K562 (cell line): ENCODE data around the gene CTTNBP2. TPM values are rescaled to one million over a fixed set of nuclear protein-coding genes. Genes with fewer than 3 reads are reported as not detected.

Source experiments
- polyA plus RNA-seq, 8 experiments: library from polyadenylated mRNA; depleted of rRNA in 4 of 8; stranded (reverse) in 5 of 8; unstranded in 3 of 8; fragments of >200 nt; fragmentation: Nextera tagmentation in 2 of 8; fragmentation: Illumina TruSeq in 1 of 8; extraction: Ambion mirVana in 2 of 8; extraction: Trizol in 1 of 8; gene quantifications; 2 replicates each; pipeline versions ENCODE4 v1.2.1 to v1.2.3, GENCODE V29; 2011 to 2014; ENCODE audit warnings: inconsistent platforms in 1 of 8, missing spikeins in 1 of 8
- total RNA-seq, 7 experiments: library from RNA; depleted of rRNA in 6 of 7; stranded (reverse); fragments of >200 nt in 6 of 7; fragmentation: Illumina TruSeq in 2 of 7; extraction: Trizol in 2 of 7; gene quantifications; 2 replicates each; pipeline versions ENCODE4 v1.2.1 to v1.2.3, GENCODE V29; 2011 to 2021; ENCODE audit warnings: low replicate concordance in 1 of 7
- TF ChIP-seq, protein P1 (sequence below), 2 experiments: fragments of 450-650 bp; IDR thresholded peaks; 2 replicates each; pipeline ENCODE4 v1.6.1; 2016; ENCODE audit warnings: mild to moderate bottlenecking in 2 of 2, borderline replicate concordance in 1 of 2, low read depth in 1 of 2, moderate library complexity in 1 of 2
- TF ChIP-seq, protein P2 (sequence below): fragments of 250-450 bp; sonication (Bioruptor Pico); IDR thresholded peaks from 2 replicates; pipeline ENCODE4 v1.8.0; 2022; ENCODE audit warnings: moderate library complexity, mild to moderate bottlenecking, inconsistent platforms
- TF ChIP-seq, protein P3 (sequence below): fragments of 250-450 bp; sonication (Bioruptor Pico); IDR thresholded peaks from 2 replicates; pipeline ENCODE4 v1.4.0; 2020; ENCODE audit warnings: mild to moderate bottlenecking, moderate library complexity
- TF ChIP-seq, protein P4 (sequence below): fragments of 450-650 bp; IDR thresholded peaks from 2 replicates; pipeline ENCODE4 v1.6.1; 2018; ENCODE audit warnings: mild to moderate bottlenecking, low read depth; ENCODE audit not compliant: partially characterized antibody

The CTTNBP2 gene
- total and polyA plus RNA-seq, 9 of the 15 experiments (the other 6 are each of a cell fraction or from before 2014, with no cell fraction given): 0.05 TPM; not detected in 8

DNA sequence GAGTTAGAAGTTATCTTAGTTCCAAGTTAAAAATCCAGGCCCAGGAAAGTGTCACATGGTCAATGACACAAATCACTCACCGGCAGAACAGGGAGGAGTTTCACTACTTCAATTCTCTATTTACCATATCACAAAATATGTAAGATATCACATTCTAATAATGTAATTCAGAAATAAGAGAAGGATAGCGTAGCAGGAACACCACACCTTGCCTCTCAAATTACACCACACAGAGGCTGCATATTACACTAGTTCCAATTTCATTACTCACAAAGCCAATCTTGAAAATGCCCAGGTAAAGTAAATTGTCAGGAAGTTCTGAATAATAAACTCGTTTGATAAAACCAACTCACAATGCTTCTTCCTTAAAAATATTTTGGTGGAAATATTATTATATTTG lies 169.2 kb downstream of the CTTNBP2 start (continued):
- TF ChIP-seq, protein P1, sequence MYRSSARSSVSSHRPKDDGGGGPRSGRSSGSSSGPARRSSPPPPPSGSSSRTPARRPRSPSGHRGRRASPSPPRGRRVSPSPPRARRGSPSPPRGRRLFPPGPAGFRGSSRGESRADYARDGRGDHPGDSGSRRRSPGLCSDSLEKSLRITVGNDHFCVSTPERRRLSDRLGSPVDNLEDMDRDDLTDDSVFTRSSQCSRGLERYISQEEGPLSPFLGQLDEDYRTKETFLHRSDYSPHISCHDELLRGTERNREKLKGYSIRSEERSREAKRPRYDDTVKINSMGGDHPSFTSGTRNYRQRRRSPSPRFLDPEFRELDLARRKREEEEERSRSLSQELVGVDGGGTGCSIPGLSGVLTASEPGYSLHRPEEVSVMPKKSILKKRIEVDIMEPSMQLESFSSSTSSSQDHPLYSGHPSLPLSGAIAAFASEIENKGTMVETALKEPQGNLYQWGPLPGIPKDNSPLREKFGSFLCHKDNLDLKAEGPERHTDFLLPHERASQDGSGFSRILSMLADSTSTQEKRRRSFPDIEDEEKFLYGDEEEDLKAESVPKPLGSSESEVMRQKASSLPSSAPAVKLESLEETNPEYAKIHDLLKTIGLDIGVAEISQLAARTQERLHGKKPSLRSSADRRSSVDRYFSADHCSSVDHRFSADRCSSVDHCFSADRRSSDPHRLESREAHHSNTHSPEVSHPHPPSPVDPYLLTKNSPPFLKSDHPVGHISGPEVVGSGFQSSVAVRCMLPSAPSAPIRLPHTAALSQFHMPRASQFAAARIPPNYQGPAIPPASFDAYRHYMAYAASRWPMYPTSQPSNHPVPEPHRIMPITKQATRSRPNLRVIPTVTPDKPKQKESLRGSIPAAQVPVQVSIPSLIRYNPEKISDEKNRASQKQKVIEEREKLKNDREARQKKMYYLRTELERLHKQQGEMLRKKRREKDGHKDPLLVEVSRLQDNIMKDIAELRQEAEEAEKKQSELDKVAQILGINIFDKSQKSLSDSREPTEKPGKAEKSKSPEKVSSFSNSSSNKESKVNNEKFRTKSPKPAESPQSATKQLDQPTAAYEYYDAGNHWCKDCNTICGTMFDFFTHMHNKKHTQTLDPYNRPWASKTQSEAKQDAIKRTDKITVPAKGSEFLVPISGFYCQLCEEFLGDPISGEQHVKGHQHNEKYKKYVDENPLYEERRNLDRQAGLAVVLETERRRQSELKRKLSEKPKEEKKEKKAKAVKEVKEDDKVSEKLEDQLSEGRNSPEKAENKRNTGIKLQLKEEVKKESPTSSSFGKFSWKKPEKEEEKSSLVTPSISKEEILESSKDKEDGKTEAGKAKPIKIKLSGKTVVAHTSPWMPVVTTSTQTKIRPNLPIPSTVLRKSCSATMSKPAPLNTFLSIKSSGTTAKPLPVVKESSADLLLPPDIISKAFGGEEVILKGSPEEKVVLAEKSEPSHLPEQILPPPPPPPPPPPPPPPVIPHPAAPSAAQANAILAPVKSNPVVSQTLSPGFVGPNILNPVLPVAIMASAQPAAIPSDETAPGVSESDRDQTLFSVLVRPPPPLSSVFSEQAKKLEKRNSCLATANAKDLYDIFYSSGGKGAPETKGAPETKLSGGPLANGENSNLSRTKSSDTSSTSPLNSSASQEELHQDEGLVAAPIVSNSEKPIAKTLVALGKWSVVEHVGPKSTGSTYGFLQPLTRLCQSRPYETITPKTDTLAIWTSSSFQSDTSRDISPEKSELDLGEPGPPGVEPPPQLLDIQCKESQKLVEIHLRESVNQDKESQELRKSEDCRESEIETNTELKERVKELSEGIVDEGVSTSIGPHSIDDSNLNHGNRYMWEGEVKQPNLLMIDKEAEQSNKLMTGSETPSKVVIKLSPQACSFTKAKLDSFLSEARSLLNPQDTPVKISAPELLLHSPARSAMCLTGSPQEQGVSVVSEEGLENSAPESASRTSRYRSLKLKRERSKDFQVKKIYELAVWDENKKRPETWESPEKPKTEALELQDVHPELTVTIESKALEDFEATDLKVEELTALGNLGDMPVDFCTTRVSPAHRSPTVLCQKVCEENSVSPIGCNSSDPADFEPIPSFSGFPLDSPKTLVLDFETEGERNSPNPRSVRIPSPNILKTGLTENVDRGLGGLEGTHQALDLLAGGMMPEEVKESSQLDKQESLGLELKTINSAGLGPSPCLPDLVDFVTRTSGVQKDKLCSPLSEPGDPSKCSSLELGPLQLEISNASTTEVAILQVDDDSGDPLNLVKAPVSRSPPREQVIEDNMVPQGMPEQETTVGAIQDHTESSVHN (IDR thresholded peaks at IDR 0.05; ENCODE audit: borderline replicate concordance in 1 of 2, low read depth in 1 of 2): no peak
- TF ChIP-seq, protein P2, sequence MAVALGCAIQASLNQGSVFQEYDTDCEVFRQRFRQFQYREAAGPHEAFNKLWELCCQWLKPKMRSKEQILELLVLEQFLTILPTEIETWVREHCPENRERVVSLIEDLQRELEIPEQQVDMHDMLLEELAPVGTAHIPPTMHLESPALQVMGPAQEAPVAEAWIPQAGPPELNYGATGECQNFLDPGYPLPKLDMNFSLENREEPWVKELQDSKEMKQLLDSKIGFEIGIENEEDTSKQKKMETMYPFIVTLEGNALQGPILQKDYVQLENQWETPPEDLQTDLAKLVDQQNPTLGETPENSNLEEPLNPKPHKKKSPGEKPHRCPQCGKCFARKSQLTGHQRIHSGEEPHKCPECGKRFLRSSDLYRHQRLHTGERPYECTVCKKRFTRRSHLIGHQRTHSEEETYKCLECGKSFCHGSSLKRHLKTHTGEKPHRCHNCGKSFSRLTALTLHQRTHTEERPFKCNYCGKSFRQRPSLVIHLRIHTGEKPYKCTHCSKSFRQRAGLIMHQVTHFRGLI (CRISPR knock-in tag): no peak
- TF ChIP-seq, protein P3, sequence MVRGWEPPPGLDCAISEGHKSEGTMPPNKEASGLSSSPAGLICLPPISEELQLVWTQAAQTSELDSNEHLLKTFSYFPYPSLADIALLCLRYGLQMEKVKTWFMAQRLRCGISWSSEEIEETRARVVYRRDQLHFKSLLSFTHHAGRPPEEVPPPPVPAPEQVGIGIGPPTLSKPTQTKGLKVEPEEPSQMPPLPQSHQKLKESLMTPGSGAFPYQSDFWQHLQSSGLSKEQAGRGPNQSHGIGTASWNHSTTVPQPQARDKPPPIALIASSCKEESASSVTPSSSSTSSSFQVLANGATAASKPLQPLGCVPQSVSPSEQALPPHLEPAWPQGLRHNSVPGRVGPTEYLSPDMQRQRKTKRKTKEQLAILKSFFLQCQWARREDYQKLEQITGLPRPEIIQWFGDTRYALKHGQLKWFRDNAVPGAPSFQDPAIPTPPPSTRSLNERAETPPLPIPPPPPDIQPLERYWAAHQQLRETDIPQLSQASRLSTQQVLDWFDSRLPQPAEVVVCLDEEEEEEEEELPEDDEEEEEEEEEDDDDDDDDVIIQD (CRISPR knock-in tag): no peak
- TF ChIP-seq, protein P4, sequence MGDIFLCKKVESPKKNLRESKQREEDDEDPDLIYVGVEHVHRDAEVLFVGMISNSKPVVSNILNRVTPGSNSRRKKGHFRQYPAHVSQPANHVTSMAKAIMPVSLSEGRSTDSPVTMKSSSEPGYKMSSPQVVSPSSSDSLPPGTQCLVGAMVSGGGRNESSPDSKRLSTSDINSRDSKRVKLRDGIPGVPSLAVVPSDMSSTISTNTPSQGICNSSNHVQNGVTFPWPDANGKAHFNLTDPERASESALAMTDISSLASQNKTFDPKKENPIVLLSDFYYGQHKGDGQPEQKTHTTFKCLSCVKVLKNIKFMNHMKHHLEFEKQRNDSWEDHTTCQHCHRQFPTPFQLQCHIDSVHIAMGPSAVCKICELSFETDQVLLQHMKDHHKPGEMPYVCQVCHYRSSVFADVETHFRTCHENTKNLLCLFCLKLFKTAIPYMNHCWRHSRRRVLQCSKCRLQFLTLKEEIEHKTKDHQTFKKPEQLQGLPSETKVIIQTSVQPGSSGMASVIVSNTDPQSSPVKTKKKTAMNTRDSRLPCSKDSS: no peak
- TF ChIP-seq, all 486 proteins: peak for 0
